SK-MEL-5 (cell line): ENCODE measurements around the gene NEK9. TPM values are rescaled to one million over a fixed set of nuclear protein-coding genes. Genes with fewer than 3 reads are reported as not detected.
A peak's percentile ranks its signal among the peaks of the same experiment; 100 is the strongest.
"Not testable (repeated sequence)": the region's sequence is repeated elsewhere in the genome, so short reads cannot be mapped to it uniquely, and the experiment has no call there.

ENCODE experiments used
- DNase-seq: peaks from one replicate; pipeline ENCODE4 v3.0.0-alpha.2; 2016; ENCODE audit warnings: low read depth, low spot score
- in situ Hi-C: cut with HindIII; loops from 2 replicates; pipeline ENCODE4 v1.10.0; 2016; ENCODE audit warnings: low sequenced_read_pairs, high pct_unique_total_duplicates, low pct_unique_long_range_greater_than_20kb
- total RNA-seq: library from RNA; depleted of rRNA; stranded (reverse); fragments of >200 nt; shearing (Covaris generic); gene quantifications from 2 replicates; pipeline ENCODE4 v1.2.3, GENCODE V29; 2014

Gene NEK9
- total RNA-seq, 1 experiment from 2014 or later = 56.5 TPM

GRCh38 chr14:75151851-75152250, 25.0 kb upstream of the NEK9 start:
- in situ Hi-C loops = no loop called here
- no peak for DNase-seq

- peak; percentile 76 for DNase-seq
- in situ Hi-C loops = not testable (repeated sequence)
Observed at GRCh38 chr14:75150637-75151036, 23.8 kb upstream of the NEK9 start.

GRCh38 chr14:75150150-75150549, 23.3 kb upstream of the NEK9 start:
- DNase-seq = no peak
- in situ Hi-C loops = no loop called here

- in situ Hi-C loops = no loop called here
- peak; percentile 100 for DNase-seq
Observed at GRCh38 chr14:75147423-75148071, 20.7 kb upstream of the NEK9 start.

- DNase-seq = no peak
- in situ Hi-C loops = no loop called here
Observed at GRCh38 chr14:75144944-75145343, 18.1 kb upstream of the NEK9 start.

- in situ Hi-C loops = no loop called here
- no peak for DNase-seq
Observed at GRCh38 chr14:75143761-75144527, 17.1 kb upstream of the NEK9 start.

GRCh38 chr14:75142494-75142893, 15.6 kb upstream of the NEK9 start:
- no peak for DNase-seq
- in situ Hi-C loops = no loop called here

- DNase-seq = peak; percentile 62
- in situ Hi-C loops = no loop called here
Observed at GRCh38 chr14:75141967-75142366, 15.1 kb upstream of the NEK9 start.

GRCh38 chr14:75141062-75141461, 14.2 kb upstream of the NEK9 start:
- no peak for DNase-seq
- in situ Hi-C loops = no loop called here

- DNase-seq = no peak
- in situ Hi-C loops = no loop called here
Observed at GRCh38 chr14:75140620-75141019, 13.8 kb upstream of the NEK9 start.

- in situ Hi-C loops = no loop called here
Observed at GRCh38 chr14:75139185-75139584, 12.3 kb upstream of the NEK9 start.

GRCh38 chr14:75138492-75138891, 11.6 kb upstream of the NEK9 start:
- no peak for DNase-seq
- in situ Hi-C loops = no loop called here

More at GRCh38 chr14:75139185-75139584, 12.3 kb upstream of the NEK9 start:
- no peak for DNase-seq

- no peak for DNase-seq
- in situ Hi-C loops = no loop called here
Observed at GRCh38 chr14:75134644-75135043, 7.8 kb upstream of the NEK9 start.

GRCh38 chr14:75133597-75133996, 6.7 kb upstream of the NEK9 start:
- DNase-seq = no peak
- in situ Hi-C loops = no loop called here

- peak; percentile 89 for DNase-seq
- in situ Hi-C loops = no loop called here
Observed at GRCh38 chr14:75132382-75133086, 5.7 kb upstream of the NEK9 start.

- in situ Hi-C loops = no loop called here
- DNase-seq = no peak
Observed at GRCh38 chr14:75128596-75128990, 1.7 kb upstream of the NEK9 start.

- in situ Hi-C loops = no loop called here
- no peak for DNase-seq
Observed at GRCh38 chr14:75127903-75128595, 1.2 kb upstream of the NEK9 start.

GRCh38 chr14:75127474-75127820, 599 bp upstream of the NEK9 start:
- DNase-seq, in situ Hi-C loops: not testable (repeated sequence)
